Umbilical cord (tissue), 2 donors: ENCODE measurements around the gene MMP10. TPM values are rescaled to one million over a fixed set of nuclear protein-coding genes. Genes with fewer than 3 reads are reported as not detected.
"Not testable (repeated sequence)": the region's sequence is repeated elsewhere in the genome, so short reads cannot be mapped to it uniquely, and the experiment has no call there.

Experiments used
- DNase-seq: peaks from one replicate; pipeline ENCODE4 v3.0.0-alpha.2; 2015; ENCODE audit warnings: low spot score
- total RNA-seq: library from RNA; depleted of rRNA; stranded (reverse); fragments of >200 nt; gene quantifications from one replicate; pipeline ENCODE4 v1.2.3, GENCODE V29; 2014; ENCODE audit warnings: low replicate concordance; ENCODE audit not compliant: insufficient read depth

Gene MMP10
- total RNA-seq, 1 donor from 2014 or later: 26.0 TPM

- no peak for DNase-seq
Measured at GRCh38 chr11:102783720-102784119, 3.3 kb upstream of the MMP10 start.

DNA sequence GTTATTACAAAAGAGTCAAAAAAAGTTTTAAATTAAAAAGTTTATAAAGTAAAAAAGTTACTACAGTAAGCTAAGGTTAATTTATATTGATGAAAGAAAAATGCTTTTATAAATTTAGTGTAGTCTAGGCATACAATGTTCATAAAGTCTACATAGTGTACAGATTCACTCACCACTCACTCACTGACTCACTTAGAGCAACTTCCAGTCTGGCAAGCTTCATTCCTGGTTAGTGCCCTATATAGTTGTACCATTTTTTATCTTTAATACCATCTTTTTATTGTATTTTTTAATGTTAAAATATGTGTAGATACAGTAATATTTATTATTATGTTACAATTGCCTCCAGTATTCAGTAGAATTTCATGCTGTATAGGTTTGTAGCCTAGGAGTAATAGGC lies 2.6 kb upstream of the MMP10 start:
- DNase-seq: no peak

GRCh38 chr11:102781676-102782075 lies 1.2 kb upstream of the MMP10 start:
- DNase-seq: no peak

GRCh38 chr11:102776454-102776853 lies 4.0 kb downstream of the MMP10 start:
- DNase-seq: no peak

DNA sequence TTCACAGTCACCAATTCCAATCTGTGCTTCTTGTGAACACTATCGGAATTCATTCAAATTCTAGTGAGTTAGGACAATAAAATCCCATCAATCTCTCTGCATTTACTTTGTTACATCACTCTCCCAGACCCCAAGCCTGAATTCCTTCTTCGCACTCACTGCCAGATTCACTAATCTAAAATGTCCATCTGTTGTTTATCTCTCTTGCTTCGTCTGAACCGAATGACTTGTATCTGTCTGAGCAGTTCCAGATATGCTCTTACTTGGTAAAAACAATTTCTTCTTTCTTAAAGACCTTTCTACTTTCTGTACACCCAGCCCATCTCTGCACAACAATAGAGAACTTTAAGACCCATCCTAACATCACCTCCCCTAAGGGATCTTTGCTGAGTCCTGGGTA lies 7.0 kb downstream of the MMP10 start:
- DNase-seq: peak; percentile 65

- no peak for DNase-seq
Measured at GRCh38 chr11:102771351-102771750, 9.1 kb downstream of the MMP10 start.

DNA sequence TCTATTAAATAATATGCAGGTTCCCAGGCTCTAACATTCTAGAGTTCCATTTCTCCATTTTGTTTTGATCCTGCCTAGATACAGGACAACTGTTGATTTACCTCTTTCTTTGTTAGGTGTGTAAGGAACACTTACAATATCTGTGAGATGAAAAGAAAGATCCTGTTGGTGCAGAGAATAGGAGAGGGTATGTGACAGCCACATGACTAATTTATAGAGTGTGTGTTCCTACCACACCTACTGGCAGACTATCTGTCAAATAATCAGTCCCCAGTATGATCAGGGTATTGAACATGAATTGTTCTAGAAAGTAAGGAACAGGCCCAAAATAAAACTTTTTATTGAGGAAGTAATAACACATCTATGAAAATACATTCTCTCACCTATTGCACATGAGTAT lies 10.2 kb downstream of the MMP10 start:
- no peak for DNase-seq

DNA sequence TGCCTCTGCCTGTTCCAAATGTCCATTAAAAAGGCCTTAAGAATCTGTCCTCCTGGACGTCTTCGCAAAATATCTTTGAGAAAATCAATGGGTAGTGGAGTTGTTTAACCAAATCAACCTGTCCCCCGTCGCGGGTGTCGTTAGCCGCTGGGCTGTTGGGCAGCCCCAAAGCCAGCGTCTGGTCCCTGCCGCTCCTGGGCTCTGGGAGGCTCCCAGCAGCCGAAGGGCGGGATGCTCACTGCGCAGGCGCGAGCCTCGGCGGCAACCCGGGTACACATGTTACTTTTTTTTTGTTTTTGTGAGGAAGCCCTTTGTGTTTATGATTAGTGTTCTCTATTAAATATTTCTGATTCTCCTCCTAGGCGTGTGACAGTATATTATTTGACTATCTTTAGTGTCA lies 12.6 kb downstream of the MMP10 start:
- no peak for DNase-seq

GRCh38 chr11:102763440-102763839 lies 17.0 kb downstream of the MMP10 start:
- no peak for DNase-seq

DNA sequence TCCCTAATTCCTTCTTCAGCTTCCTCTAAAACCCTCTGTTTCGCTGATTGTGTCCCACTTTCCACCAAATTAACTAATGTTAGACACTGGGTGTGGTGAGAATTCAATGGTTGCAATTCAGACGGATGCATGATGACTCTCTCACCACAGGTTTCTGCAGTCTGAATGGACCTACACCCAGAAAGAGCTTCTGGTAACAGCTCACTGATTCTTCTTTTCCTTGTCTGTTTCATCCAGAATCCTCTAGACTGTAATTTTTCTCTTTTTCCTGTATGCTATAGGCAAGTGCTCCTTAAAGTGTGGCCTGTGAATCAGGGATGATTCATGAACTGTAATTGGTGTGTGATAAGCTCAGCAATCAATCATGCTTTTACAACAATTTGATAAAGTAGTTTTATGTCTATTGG lies 18.1 kb downstream of the MMP10 start:
- DNase-seq: no peak

GRCh38 chr11:102761646-102762238 lies 18.7 kb downstream of the MMP10 start:
- peak; percentile 31 for DNase-seq

GRCh38 chr11:102760344-102761035 lies 19.9 kb downstream of the MMP10 start:
- DNase-seq: peak; percentile 78

GRCh38 chr11:102757823-102758549 lies 22.4 kb downstream of the MMP10 start:
- no peak for DNase-seq

DNA sequence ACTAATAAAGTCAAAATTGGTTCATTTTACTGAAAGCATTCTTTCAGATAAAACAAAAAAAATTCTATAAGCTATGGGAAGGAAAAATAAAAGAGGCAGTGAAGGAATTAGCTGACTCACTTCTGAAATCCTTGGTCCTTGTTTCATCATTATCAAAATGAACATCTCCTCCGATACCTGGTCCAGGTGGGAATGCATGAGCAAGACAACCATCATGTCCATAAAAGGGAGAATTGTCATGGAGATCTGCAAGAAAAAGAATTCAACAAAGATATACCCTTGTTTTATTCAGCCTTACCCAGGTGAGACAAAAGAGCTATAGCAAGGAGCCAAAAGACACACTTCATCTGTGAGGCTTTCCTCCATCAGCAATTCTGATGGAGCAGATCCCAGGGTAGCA lies 27.2 kb downstream of the MMP10 start:
- no peak for DNase-seq

DNA sequence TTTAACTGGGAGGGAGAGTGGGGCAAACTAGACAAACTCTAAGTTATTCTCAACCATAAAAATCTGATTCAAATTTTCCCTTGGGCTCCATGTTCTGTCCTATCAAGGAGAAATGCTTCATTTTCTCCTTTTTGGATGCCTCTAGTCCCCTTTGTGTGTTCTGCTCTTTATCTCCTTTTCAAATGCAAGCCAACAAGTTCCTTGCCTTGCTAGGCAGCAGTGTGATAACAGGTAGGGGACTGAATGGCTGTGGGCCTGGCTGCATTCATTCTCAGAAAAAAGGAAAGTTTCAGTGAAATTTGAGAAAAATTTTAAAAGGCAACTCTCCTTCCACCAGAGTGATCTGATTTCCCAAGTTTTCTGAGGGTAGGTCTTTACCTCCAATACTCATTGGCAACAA lies 28.8 kb downstream of the MMP10 start:
- DNase-seq: no peak

GRCh38 chr11:102749101-102749722 lies 31.2 kb downstream of the MMP10 start:
- DNase-seq: no peak

DNA sequence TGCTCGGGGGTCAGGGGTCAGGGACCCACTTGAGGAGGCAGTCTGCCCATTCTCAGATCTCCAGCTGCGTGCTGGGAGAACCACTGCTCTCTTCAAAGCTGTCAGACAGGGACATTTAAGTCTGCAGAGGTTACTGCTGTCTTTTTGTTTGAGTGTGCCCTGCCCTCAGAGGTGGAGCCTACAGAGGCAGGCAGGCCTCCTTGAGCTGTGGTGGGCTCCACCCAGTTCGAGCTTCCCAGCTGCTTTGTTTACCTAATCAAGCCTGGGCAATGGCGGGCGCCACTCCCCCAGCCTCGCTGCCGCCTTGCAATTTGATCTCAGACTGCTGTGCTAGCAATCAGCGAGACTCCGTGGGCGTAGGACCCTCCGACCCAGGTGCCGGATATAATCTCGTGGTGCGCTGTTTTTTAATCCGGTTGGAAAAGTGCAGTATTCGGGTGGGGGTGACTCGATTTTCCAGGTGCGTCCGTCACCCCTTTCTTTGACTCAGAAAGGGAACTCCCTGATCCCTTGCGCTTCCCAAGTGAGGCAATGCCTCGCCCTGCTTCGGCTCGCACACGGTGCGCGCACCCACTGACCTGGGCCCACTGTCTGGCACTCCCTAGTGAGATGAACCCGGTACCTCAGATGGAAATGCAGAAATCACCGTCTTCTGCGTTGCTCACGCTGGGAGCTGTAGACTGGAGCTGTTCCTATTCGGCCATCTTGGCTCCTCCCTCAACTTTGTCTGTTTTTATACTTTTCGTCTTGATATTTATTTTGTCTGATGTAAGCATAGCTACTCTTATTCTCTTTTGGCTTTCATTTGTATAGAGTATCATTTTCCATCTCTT lies 33.5 kb downstream of the MMP10 start:
- DNase-seq: not testable (repeated sequence)

GRCh38 chr11:102734650-102735049 lies 45.8 kb downstream of the MMP10 start:
- no peak for DNase-seq

DNA sequence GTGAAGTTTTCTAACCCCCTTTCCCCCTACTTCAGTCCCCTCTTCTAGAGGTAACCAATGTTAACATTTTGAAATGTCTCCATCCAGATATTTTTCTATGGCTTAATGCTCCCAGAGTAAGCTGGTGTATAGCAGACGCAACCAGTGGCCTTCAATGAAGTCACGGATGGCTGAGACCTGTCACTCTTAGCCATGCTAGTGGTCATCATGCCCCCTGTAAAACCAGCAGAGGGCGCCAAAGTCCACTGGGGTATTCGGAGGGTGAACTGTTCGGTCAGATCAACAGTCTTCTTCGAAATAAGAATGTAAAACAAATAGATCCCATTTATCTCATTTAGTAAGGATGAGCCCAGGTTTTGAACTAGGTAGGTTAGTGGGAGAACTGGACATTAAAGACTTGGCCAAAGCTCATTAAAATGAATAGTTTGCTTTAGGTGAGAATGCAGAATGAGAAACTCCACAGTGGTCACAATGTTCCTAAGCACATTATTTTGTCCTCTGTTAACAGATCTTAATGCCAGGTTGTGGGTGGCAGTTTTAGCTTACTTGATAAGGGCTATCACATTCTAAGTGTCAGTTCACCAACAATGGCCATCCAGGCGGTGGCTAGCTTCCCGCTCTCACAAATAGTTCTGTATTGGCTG lies 47.1 kb downstream of the MMP10 start:
- DNase-seq: no peak

DNA sequence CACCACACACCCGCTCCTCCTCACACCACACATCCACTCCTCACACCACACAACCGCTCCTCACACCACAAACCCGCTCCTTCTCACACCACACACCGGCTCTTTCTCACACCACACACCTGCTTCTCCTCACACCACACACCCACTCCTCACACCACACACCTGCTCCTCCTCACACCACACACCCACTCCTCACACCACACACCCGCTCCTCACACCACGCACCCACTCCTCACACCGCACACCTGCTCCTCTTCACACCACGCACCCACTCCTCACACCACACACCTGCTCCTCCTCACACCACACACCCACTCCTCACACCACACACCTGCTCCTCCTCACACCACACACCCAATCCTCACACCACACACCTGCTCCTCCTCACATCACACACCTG lies 49.5 kb downstream of the MMP10 start:
- not testable (repeated sequence) for DNase-seq
